Measurements from ENCODE around the gene GUK1.

The GUK1 gene

DNA sequence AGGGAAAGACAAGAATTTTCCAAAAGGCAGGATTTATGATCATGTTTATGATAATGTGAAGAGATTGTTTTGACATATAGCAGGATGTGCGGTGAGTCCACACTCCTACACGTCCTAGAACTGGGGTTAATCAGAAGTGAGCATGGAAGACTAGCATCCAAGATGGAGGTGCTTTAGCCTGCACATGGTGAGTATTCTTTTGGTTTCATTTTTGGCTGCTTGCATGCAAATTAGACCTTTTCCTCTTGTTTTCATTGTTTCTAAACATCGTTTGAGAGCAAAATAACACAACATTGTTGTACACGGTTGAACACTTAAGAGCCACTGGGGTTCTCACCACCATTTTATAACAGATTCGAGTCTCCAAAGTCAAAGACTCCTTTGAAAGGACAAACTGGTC, 14.9 kb upstream of the GUK1 start:
- DNase-seq (ENCODE audit: low read depth, low spot score): no peak

DNA sequence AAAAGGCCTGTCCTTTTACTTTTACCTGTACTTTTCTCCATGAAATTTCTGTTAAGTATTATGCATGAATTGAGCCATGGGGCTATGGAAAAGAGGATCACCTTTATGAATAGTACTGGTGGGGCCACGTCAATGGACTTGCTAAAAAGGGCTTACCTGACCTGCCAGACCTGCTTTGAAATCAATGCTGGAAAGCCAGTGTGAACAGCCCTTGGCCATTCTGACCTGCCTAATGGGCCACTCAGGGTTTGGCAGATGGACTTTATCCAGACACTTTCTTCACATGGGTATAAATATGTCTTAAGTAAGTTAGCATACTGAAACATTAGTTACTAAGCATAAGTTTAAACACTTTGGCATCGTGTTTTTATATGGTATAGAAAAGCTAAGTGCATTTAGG, 8.3 kb upstream of the GUK1 start:
- no peak for DNase-seq (ENCODE audit: low read depth, low spot score)

DNA sequence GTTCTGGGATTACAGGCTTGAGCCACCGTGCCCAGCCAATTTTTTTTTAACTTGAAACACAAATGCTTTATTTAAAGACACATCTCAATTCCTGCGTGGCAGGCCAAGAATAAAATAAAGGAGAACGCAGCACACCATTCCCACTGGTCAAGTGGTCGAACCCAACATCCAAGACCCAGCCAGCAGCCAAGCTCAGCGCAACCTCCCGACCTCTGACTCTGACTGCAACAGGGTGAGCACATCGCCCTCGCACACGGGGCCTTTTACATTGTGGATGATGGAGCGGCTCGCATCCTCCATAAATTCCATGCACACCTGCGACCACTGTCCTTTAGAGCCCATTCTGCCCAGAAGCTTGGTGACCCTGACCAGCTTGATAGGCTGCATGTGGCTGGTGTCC, 5.5 kb upstream of the GUK1 start:
- DNase-seq (ENCODE audit: low read depth, low spot score): no peak

- DNase-seq (ENCODE audit: low read depth, low spot score): no peak
Observed at GRCh38 chr1:228136901-228137300, 3.2 kb upstream of the GUK1 start.

DNA sequence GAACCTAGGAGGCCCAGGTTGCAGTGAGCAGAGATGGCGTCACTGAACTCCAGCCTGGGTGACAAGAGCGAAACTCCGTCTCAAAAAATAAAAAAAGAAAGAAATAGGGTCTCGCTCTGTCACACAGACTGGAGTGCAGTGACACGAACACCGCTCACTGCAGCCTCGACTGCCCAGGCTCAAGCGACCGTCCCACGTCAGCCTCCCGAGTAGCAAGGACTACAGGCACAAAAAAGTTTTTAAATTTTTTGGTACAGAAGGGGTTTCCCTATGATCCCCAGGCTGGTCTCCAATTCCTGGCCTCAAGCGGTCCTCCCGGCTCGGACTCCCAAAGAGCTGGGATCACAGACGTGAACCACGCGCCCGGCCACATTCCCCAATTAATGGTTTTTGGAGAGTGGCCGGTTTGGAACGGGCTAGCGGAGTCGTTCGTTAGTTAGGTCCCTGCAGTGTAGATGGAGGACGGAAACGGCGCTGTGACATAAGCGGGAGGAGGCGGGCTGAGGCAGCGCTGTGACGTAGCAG, 611 bp upstream of the GUK1 start:
- DNase-seq (ENCODE audit: low read depth, low spot score): no peak

DNA sequence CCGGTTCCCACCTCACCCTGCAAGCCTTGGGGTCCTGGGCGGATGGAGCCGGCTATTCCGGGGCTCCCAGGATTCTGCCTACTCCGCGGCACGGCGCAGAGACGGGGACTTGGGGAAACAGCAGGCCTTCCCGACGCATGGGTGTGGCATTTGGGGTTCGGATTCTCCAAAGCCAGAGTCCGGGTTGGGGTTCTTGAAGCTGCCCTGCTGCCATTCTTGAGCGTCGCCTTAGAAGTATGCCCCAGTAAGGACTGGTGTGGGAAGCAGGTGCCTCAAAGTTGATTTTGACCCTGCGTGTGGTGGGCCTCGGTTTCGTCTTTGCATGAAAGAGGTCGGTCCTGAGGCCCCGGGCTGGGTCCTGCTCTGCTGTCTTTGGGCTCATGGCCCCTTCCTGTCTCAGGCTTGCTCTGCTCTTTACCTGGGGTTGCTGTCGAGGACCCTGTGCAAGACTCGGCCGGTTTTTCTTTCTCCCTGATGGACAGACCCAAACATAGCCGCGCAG, 696 bp downstream of the GUK1 start:
- DNase-seq (ENCODE audit: low read depth, low spot score): no peak

DNA sequence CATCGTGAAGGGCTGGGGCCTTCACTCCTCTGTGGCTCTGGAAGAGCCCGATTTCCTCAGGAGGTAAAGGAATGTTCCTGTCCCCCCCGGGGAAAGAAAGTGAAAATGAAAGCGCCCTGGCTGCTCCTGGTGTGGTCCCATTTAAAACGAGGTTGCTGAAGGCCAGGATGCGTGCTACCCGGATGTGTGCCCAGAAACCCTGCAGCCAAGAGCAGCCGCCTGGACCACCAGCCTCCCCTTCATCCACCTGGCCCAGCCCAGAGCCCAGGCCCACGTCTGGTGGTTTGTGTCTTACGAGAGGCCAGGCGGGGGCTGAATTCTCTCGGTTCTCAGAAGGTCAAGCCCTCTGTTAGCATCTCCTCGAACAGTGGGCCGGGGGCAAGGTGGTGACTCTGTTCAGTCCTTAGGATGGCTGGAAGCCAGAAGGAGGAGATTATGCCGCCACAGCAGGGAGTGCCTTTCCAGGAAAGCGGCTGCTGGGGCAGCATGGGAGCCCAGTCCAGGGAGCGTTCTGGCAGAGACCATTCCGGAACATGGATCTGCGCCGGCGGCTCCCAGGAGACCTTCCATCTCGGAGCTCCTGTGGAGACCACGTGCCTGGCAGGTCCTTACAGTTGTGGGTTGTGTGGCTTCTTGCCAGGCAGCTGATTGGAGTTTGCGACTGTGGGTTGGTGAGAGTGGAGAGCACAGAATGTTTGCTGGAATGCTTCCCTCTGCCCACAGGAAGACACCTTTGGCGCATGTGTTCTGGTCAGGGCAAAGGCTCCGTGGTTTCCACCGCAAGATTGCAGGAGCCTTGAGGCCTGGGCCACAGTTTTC, 1.4 kb downstream of the GUK1 start:
- DNase-seq (ENCODE audit: low read depth, low spot score): no peak

DNA sequence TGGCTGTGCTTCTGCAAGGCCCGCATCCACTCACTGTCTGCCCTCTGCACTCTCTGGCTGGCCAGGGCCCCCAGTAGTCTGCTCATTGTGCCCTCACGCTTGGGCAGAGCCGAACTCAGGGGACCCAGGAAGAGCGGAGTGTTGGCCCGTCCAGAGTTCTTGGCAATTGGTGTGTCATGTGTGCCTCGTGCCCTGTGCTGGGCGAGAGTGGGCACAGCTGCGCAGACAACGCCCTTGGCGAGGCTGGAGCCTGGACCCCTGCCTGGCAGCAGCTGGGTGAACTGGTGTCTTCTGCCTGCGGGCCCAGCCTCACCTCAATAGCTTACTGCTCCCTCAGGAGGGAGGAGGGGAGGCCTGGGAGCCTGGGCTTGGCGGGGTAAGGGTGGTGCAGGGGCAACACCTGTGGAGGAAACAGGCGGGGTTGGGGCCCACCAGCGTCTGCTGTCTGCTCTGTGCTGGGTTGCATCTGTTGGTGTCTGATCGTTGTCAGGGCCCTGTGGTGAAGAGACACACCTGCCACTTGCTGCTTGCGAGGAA, 2.1 kb downstream of the GUK1 start:
- DNase-seq (ENCODE audit: low read depth, low spot score): no peak

GRCh38 chr1:228142701-228143136, 2.6 kb downstream of the GUK1 start:
- DNase-seq (ENCODE audit: low read depth, low spot score): no peak

- no peak for DNase-seq (ENCODE audit: low read depth, low spot score)
Observed at GRCh38 chr1:228143480-228144192, 3.6 kb downstream of the GUK1 start.

DNA sequence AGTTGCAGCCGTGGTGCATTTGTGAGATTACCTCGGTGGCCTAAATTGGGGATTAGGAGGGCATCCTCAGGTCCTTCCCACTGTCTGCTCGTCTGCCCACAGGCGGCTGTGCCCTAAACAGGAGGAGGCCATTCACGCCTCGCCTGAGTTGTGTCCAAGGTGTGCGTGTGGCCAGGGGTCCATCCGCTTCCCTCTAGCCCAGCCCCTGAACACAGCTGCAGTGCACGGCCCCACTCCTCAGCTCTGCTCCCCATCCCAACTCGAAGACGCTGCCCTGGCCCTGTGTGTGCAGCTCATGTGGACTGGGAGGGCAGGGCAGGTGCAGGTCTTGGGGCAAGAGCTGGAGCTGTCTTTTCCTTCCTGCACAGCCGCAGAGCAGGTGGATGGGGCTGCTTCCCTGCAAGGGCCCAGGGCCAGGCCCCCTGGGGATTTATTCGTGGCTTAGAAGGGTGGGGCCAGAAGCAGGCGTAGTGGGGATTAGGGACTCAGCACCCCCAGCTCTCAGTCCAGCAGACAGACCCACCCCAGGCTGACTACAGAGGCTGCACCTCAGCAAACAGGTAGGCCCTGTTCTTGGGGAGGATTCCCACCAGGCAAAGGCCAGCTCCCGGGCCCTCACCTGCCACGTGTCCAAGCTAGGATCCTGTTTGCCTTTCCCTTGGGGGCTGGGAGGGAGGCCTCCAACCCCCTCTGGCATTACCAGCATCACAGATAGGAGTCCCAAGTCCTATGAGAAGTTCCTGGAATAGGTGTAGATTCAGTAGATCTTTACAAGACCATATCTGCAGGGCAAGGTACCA, 4.3 kb downstream of the GUK1 start:
- no peak for DNase-seq (ENCODE audit: low read depth, low spot score)

- no peak for DNase-seq (ENCODE audit: low read depth, low spot score)
Observed at GRCh38 chr1:228144993-228145343, 4.9 kb downstream of the GUK1 start.

GRCh38 chr1:228145463-228146416, 5.7 kb downstream of the GUK1 start:
- DNase-seq (ENCODE audit: low read depth, low spot score): no peak

- DNase-seq (ENCODE audit: low read depth, low spot score): no peak
Observed at GRCh38 chr1:228146417-228147150, 6.5 kb downstream of the GUK1 start.

- no peak for DNase-seq (ENCODE audit: low read depth, low spot score)
Observed at GRCh38 chr1:228147151-228147693, 7.1 kb downstream of the GUK1 start.

DNA sequence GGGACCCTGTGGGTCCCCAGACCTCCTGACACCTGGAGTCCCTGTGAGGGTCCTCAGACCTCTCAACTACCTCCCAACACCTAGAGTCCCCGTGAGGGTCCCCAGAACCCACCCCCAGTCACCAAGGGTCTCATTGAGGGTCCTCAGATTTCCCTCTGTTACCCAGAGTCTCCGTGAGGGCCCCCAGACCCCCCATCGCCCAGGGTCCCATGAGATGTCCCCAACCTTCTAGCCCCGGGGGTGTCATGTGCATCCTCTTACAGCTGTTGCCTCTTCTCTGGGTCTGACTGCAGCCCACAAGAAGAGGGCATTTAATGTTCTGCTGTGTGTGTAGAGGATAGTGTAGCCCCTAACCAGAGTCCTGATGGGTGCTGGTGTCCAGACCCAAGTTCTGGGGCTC, 7.7 kb downstream of the GUK1 start:
- DNase-seq (ENCODE audit: low read depth, low spot score): no peak

- no peak for DNase-seq (ENCODE audit: low read depth, low spot score)
Observed at GRCh38 chr1:228148196-228148861, 8.2 kb downstream of the GUK1 start.

GRCh38 chr1:228148935-228149405, 8.9 kb downstream of the GUK1 start:
- no peak for DNase-seq (ENCODE audit: low read depth, low spot score)

Measured in brain pericyte (primary cell).